Transverse colon (tissue), 4 donors: Measurements from ENCODE around the gene CLCN1. TPM values are rescaled to one million over a fixed set of nuclear protein-coding genes. Genes with fewer than 3 reads are reported as not detected.

Experiments used
- DNase-seq: peaks from one replicate; pipeline ENCODE4 v3.0.0-alpha.2; 2019
- H3K27ac ChIP-seq, 4 donors: fragments of 200-600 bp; sonication (generic); 2 replicates each; pipeline ENCODE4 v1.5.1; 2016 to 2018; ENCODE audit warnings: inconsistent platforms in 4 of 4
- H3K27me3 ChIP-seq: fragments of 200-600 bp; sonication (generic); 2 replicates; pipeline ENCODE4 v1.5.1; 2017; ENCODE audit warnings: inconsistent platforms
- H3K36me3 ChIP-seq, 4 donors: fragments of 200-600 bp; sonication (generic); 2 replicates each; pipeline ENCODE4 v1.5.1; 2017 to 2019; ENCODE audit warnings: inconsistent platforms in 4 of 4
- H3K4me1 ChIP-seq, 4 donors: fragments of 200-600 bp; sonication (generic); 2 replicates each; pipeline ENCODE4 v1.5.1; 2017 to 2020; ENCODE audit warnings: inconsistent platforms in 4 of 4
- H3K4me3 ChIP-seq, 4 donors: fragments of 200-600 bp; sonication (generic); 1 replicate in 1 of 4; 2 replicates in 3 of 4; pipeline versions ENCODE4 v1.5.1 to v1.6.1; 2017 to 2019; ENCODE audit warnings: inconsistent platforms in 4 of 4
- H3K9me3 ChIP-seq, 2 donors: fragments of 200-600 bp; sonication (generic); 2 replicates each; pipeline ENCODE4 v1.5.1; 2017 to 2019; ENCODE audit warnings: inconsistent platforms in 2 of 2
- EP300 ChIP-seq: sonication (generic); formaldehyde crosslinking; IDR thresholded peaks from one replicate; pipeline ENCODE4 v1.6.1; 2017; ENCODE audit warnings: antibody characterized with exemption, low read depth
- POLR2A ChIP-seq: fragments of 450-650 bp; IDR thresholded peaks from one replicate; pipeline ENCODE4 v1.6.1; 2016; ENCODE audit warnings: antibody characterized with exemption, mild to moderate bottlenecking, moderate library complexity
- POLR2AphosphoS5 ChIP-seq, 3 donors: sonication (generic); formaldehyde crosslinking; IDR thresholded peaks; one replicate each; pipeline ENCODE4 v1.6.1; 2016; ENCODE audit warnings: antibody characterized with exemption in 3 of 3
- WGBS, 2 donors: methylation state at CpG; one replicate each; pipeline ENCODE4 v1.1.5; 2018; ENCODE audit warnings: low coverage in 1 of 2; 5-methylcytosine and 5-hydroxymethylcytosine counted together
- in situ Hi-C, 4 donors: fragments of 200-750 bp; cut with MboI; loops; one replicate each; pipeline versions ENCODE4 v1.15.0 to v1.15.1; 2017; ENCODE audit warnings: low sequenced_read_pairs in 3 of 4, low pct_ligation_motif_present in 1 of 4, low pct_unique_long_range_greater_than_20kb in 1 of 4
- intact Hi-C: fragments of 100-400 bp; cut with DNase I; formaldehyde crosslinking; loops from one replicate; pipeline ENCODE4 v1.15.1; 2023; ENCODE audit warnings: low total_unique reads
- total RNA-seq, 4 donors: library from RNA; depleted of rRNA; stranded (reverse); fragments of >200 nt; gene quantifications; one replicate each; pipeline ENCODE4 v1.1.0, GENCODE V29; 2016
- TF ChIP-seq, protein P1 (sequence below), 5 experiments: fragments of 200-600 bp in 3 of 5; fragments of 450-650 bp in 2 of 5; sonication (generic) in 3 of 5; IDR thresholded peaks; 1 replicate in 2 of 5; 2 replicates in 3 of 5; pipeline ENCODE4 v1.5.1; 2016 to 2017; ENCODE audit warnings: antibody characterized with exemption in 5 of 5, inconsistent platforms in 3 of 5, mild to moderate bottlenecking in 2 of 5, moderate library complexity in 1 of 5

CLCN1 gene
- total RNA-seq, 4 donors from 2014 or later: not detected

DNA sequence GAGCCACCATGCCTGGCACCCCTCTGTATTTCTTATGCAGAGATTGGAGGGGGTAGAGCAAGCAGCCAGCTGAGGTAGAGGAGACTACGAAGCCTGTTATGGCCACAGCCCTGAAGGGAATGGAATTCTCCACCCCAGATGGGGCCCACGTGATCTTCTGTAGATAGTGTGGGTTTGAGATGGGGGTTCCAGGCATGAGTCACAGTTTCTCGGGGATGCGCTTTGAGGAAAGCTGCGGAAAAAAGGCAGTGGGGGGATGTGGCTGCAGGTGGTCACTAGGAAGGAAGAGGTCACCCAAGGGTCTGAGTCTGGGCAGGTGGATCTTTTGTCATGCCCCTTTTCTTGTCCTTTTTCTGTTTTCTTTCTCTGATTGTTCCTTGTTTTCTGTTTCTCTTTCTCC lies 35.1 kb downstream of the CLCN1 start:
- in situ Hi-C loops: no loop called here
- TF ChIP-seq EP300: no peak
- TF ChIP-seq POLR2AphosphoS5 (IDR thresholded peaks at IDR 0.05): no peak
- no peak for TF ChIP-seq POLR2A
- TF ChIP-seq, protein P1, sequence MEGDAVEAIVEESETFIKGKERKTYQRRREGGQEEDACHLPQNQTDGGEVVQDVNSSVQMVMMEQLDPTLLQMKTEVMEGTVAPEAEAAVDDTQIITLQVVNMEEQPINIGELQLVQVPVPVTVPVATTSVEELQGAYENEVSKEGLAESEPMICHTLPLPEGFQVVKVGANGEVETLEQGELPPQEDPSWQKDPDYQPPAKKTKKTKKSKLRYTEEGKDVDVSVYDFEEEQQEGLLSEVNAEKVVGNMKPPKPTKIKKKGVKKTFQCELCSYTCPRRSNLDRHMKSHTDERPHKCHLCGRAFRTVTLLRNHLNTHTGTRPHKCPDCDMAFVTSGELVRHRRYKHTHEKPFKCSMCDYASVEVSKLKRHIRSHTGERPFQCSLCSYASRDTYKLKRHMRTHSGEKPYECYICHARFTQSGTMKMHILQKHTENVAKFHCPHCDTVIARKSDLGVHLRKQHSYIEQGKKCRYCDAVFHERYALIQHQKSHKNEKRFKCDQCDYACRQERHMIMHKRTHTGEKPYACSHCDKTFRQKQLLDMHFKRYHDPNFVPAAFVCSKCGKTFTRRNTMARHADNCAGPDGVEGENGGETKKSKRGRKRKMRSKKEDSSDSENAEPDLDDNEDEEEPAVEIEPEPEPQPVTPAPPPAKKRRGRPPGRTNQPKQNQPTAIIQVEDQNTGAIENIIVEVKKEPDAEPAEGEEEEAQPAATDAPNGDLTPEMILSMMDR (IDR thresholded peaks at IDR 0.05): no peak
- 83 to 89% methylated on average over 3 to 5 of the region's 5 CpGs for WGBS, 2 donors
- peaks cover 3% of the 10 kb centered on the region for H3K27me3 ChIP-seq
- intact Hi-C loops: no loop called here
- no peak overlapping the region for H3K4me3 ChIP-seq
- H3K27ac ChIP-seq: no peak overlapping the region
- H3K9me3 ChIP-seq: no peaks in the 10 kb centered on the region
- no peaks in the 10 kb centered on the region for H3K4me1 ChIP-seq
- DNase-seq: no peak
- no peaks in the 10 kb centered on the region for H3K36me3 ChIP-seq

DNA sequence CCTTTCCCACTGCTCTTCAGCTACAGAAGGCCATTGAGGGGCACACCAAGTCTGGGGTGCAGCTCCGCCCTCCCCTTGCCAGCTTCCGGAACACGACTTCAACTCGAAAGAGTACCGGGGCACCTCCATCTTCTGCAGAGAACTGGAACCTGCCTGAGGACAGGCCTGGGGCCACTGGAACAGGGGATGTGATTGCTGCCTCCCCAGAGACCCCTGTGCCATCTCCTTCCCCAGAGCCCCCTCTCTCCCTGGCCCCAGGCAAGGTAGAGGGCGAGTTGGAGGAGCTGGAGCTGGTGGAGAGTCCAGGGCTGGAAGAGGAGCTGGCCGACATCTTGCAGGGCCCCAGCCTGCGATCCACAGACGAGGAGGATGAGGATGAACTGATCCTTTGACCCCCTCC lies 35.7 kb downstream of the CLCN1 start:
- Histone ChIP-seq H3K27me3 (no peaks in the 10 kb centered on the region), H3K27ac (no peak overlapping the region), H3K36me3 (no peaks in the 10 kb centered on the region), H3K4me1 (no peaks in the 10 kb centered on the region), H3K4me3 (no peak overlapping the region), H3K9me3 (no peaks in the 10 kb centered on the region)
- TF ChIP-seq POLR2AphosphoS5 (IDR thresholded peaks at IDR 0.05) (no peak), EP300 (no peak), POLR2A (no peak)
- TF ChIP-seq, protein P1 (IDR thresholded peaks at IDR 0.05): no peak
- no peak for DNase-seq
- intact Hi-C loops (no loop called here), in situ Hi-C loops (no loop called here)
- 87 to 100% methylated on average over 1 to 9 of the region's 9 CpGs for WGBS, 2 donors

DNA sequence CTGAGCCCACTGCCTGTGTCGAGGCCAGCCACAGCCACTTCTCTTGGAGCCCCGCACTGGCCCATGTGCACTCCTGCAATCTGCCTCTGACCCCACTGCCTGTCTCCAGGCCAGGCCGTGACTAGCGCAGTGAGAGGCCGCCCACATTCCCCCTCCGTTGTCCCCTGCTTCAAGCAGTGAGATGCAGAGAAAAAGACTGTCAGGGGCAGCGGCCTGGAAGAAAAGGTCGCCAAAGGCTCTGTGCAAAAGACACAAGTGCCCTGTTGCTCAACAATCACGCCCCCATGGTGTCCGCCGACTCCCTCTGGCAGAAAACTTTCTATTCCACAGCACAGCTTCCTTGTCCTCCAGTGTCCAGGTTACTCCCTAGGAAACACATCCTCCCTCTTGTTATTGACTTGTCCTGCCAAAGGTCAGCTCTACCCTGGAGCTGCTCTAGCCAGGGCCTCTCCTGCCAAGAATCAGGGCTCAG lies 36.7 kb downstream of the CLCN1 start:
- Histone ChIP-seq H3K4me3 (no peak overlapping the region), H3K9me3 (no peaks in the 10 kb centered on the region), H3K27me3 (no peaks in the 10 kb centered on the region), H3K27ac (no peak overlapping the region), H3K36me3 (no peaks in the 10 kb centered on the region), H3K4me1 (no peaks in the 10 kb centered on the region)
- DNase-seq: no peak
- TF ChIP-seq POLR2AphosphoS5 (IDR thresholded peaks at IDR 0.05) (no peak), POLR2A (no peak), EP300 (no peak)
- TF ChIP-seq, protein P1 (IDR thresholded peaks at IDR 0.05): no peak
- in situ Hi-C loops: no loop called here
- intact Hi-C loops: no loop called here
- 93% methylated on average over 11 of the region's 11 CpGs; no CpG with 5 or more reads in 1 of the 2 donors for whole genome bisulfite sequencing, 2 donors

DNA sequence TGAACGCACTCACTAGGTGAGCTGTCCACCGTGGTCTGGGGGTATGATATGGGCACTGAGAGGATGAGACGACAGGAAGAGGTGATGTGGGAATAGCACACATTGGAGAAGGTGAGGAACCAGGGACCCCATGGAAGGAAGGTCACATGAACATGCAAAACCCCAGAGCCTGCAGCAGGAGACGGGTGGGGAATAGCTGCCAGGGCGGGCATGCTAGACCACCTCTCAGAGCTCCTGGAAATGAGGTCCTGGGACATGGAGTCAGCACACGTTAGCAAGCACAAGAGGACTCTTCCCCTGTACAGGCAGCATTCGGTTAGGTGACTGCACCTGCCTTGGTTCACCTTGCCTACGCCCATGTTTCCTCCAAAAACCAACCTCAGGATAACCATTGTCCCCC lies 38.5 kb downstream of the CLCN1 start:
- in situ Hi-C loops: no loop called here
- no peaks in the 10 kb centered on the region for H3K27me3 ChIP-seq
- 81 to 88% methylated on average over 5 to 8 of the region's 8 CpGs for WGBS, 2 donors

More for the DNA sequence above, 38.5 kb downstream of the CLCN1 start:
- Histone ChIP-seq H3K4me1 (no peaks in the 10 kb centered on the region), H3K9me3 (no peaks in the 10 kb centered on the region), H3K36me3 (no peaks in the 10 kb centered on the region), H3K27ac (no peak overlapping the region), H3K4me3 (no peak overlapping the region)
- no peak for TF ChIP-seq POLR2A
- TF ChIP-seq, protein P1 (IDR thresholded peaks at IDR 0.05): no peak
- no peak for TF ChIP-seq POLR2AphosphoS5 (IDR thresholded peaks at IDR 0.05)
- no peak for TF ChIP-seq EP300
- intact Hi-C loops: no loop called here
- DNase-seq: no peak
